Neural cell (in vitro differentiated cells): ENCODE data around the gene TBL1X. TPM values are rescaled to one million over a fixed set of nuclear protein-coding genes. Genes with fewer than 3 reads are reported as not detected.

Source experiments
- H2AFZ ChIP-seq: fragments of 200-600, 300-800 bp; sonication (generic), shearing (Covaris generic); 2 replicates; pipeline ENCODE4 v1.6.0; 2014; ENCODE audit warnings: low read depth, mild to moderate bottlenecking, antibody characterized with exemption, low read length, moderate library complexity
- H3F3A ChIP-seq: fragments of 200-600 bp; shearing (Covaris generic); 2 replicates; pipeline ENCODE4 v1.6.1; 2016; ENCODE audit warnings: mild to moderate bottlenecking, moderate library complexity, mixed read lengths, antibody characterized with exemption, low read length; ENCODE audit not compliant: insufficient read depth, poor library complexity, severe bottlenecking
- H3K27ac ChIP-seq: fragments of 200-600, 300-800 bp; sonication (generic), shearing (Covaris generic); 2 replicates; pipeline ENCODE4 v1.5.1; 2014; ENCODE audit warnings: mild to moderate bottlenecking, low read length, moderate library complexity
- H3K27me3 ChIP-seq: fragments of 300-800, 200-600 bp; sonication (generic), shearing (Covaris generic); 2 replicates; pipeline ENCODE4 v1.6.0; 2014; ENCODE audit warnings: mild to moderate bottlenecking, low read depth, low read length, moderate library complexity; ENCODE audit not compliant: insufficient read depth
- H3K36me3 ChIP-seq: fragments of 300-800, 200-600 bp; sonication (generic), shearing (Covaris generic); 2 replicates; pipeline ENCODE4 v1.5.1; 2014; ENCODE audit warnings: mild to moderate bottlenecking, antibody characterized with exemption, low read length, moderate library complexity; ENCODE audit not compliant: insufficient read depth
- H3K4me2 ChIP-seq: fragments of 300-800, 200-600 bp; sonication (generic), shearing (Covaris generic); 2 replicates; pipeline ENCODE4 v1.6.0; 2014; ENCODE audit warnings: mild to moderate bottlenecking, low read length
- H3K4me3 ChIP-seq: fragments of 300-800, 200-600 bp; sonication (generic), shearing (Covaris generic); 2 replicates; pipeline ENCODE4 v1.5.1; 2014; ENCODE audit warnings: mild to moderate bottlenecking, low read length, moderate library complexity
- H3K79me2 ChIP-seq: fragments of 200-600 bp; shearing (Covaris generic); replicated peaks from 2 replicates; pipeline ENCODE4 v1.6.0; 2014; ENCODE audit warnings: mild to moderate bottlenecking, low read length, moderate library complexity; ENCODE audit not compliant: insufficient read depth
- H3K9ac ChIP-seq: fragments of 300-800, 200-600 bp; sonication (generic), shearing (Covaris generic); 2 replicates; pipeline ENCODE4 v1.6.1; 2016; ENCODE audit warnings: mild to moderate bottlenecking, low read length, mixed read lengths
- H3K9me2 ChIP-seq: fragments of 200-600 bp; shearing (Covaris generic); 2 replicates; pipeline ENCODE4 v1.6.1; 2016; ENCODE audit warnings: mild to moderate bottlenecking, low read length, mixed read lengths; ENCODE audit not compliant: insufficient read depth
- H3K9me3 ChIP-seq: fragments of 200-600, 300-800 bp; sonication (generic), shearing (Covaris generic); 2 replicates; pipeline ENCODE4 v1.6.1; 2016; ENCODE audit warnings: mild to moderate bottlenecking, mixed run types, low read length, moderate library complexity, mixed read lengths
- H4K20me1 ChIP-seq: fragments of 200-600 bp; shearing (Covaris generic); 2 replicates; pipeline ENCODE4 v1.6.1; 2016; ENCODE audit warnings: mild to moderate bottlenecking, mixed run types; ENCODE audit not compliant: insufficient read depth
- EP300 ChIP-seq: fragments of 450-650 bp; conservative IDR thresholded peaks from 2 replicates; pipeline ENCODE4 v1.6.1; 2014; ENCODE audit warnings: antibody characterized with exemption, mild to moderate bottlenecking, moderate library complexity; ENCODE audit not compliant: poor library complexity, severe bottlenecking
- EZH2 ChIP-seq: fragments of 200-600, 300-800 bp; shearing (Covaris generic), sonication (generic); IDR thresholded peaks from 2 replicates; pipeline ENCODE4 v1.6.1; 2014; ENCODE audit warnings: antibody characterized with exemption, low read length, borderline replicate concordance, mild to moderate bottlenecking; ENCODE audit not compliant: insufficient read depth, poor library complexity, severe bottlenecking
- MXI1 ChIP-seq: fragments of 450-650 bp; conservative IDR thresholded peaks from 2 replicates; pipeline ENCODE4 v1.6.1; 2014; ENCODE audit warnings: antibody characterized with exemption, mild to moderate bottlenecking; ENCODE audit not compliant: poor library complexity, severe bottlenecking
- POLR2AphosphoS5 ChIP-seq: IDR thresholded peaks from 2 replicates; pipeline ENCODE4 v1.6.1; 2012
- RAD21 ChIP-seq: fragments of 450-650 bp; conservative IDR thresholded peaks from 2 replicates; pipeline ENCODE4 v1.6.1; 2014; ENCODE audit warnings: antibody characterized with exemption, mild to moderate bottlenecking, moderate library complexity
- SMC3 ChIP-seq: fragments of 450-650 bp; conservative IDR thresholded peaks from 2 replicates; pipeline ENCODE4 v1.6.1; 2014; ENCODE audit warnings: antibody characterized with exemption, mild to moderate bottlenecking, moderate library complexity; ENCODE audit not compliant: poor library complexity
- TAF1 ChIP-seq: IDR thresholded peaks from 2 replicates; pipeline ENCODE4 v1.6.1; 2012; ENCODE audit warnings: low read depth
- polyA plus RNA-seq: library from polyadenylated mRNA; depleted of rRNA; stranded (reverse); fragments of >200 nt; gene quantifications from 2 replicates; pipeline ENCODE4 v1.2.3, GENCODE V29; 2014
- TF ChIP-seq, protein P1 (sequence below): fragments of 450-650 bp; IDR thresholded peaks from 2 replicates; pipeline ENCODE4 v1.5.1; 2014; ENCODE audit warnings: antibody characterized with exemption, mild to moderate bottlenecking, moderate library complexity; ENCODE audit not compliant: poor library complexity, severe bottlenecking
- TF ChIP-seq, protein P2 (sequence below): IDR thresholded peaks from 2 replicates; pipeline ENCODE4 v1.6.1; 2012; ENCODE audit warnings: borderline replicate concordance

The TBL1X gene
- polyA plus RNA-seq, 1 donor from 2014 or later, result 2.2 TPM

DNA sequence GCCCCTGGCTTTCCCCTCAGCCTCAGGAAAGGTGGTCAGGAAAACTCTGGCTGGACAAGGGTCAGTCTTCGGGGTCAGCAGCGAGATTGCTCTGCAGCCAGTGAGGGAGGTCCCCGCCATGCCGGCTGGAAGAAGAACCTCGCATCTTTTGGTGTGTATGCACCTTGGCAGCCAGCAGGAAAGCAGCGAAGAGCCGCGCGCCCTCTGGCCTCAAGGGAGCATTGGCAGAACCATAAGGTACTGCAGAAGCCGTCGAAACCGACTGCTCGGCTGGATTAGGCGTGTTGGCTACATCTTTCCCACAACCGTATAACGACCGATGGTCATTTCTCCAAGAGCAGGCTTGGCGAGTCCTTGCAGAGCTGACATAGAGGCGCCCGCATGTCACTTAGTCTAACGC lies 252.5 kb downstream of the TBL1X start:
- H4K20me1 ChIP-seq, result no peaks in the 10 kb centered on the region
- H3K9ac ChIP-seq, result no peak overlapping the region
- H3K27me3 ChIP-seq, result no peaks in the 10 kb centered on the region
- H3K36me3 ChIP-seq, result no peaks in the 10 kb centered on the region
- no peaks in the 10 kb centered on the region for H3F3A ChIP-seq
- H3K27ac ChIP-seq, result no peak overlapping the region
- H3K4me2 ChIP-seq, result no peak overlapping the region
- H2AFZ ChIP-seq, result no peak overlapping the region
- TF ChIP-seq EZH2 (no peak), EP300 (no peak), MXI1 (no peak), SMC3 (no peak)
- TF ChIP-seq, protein P1, sequence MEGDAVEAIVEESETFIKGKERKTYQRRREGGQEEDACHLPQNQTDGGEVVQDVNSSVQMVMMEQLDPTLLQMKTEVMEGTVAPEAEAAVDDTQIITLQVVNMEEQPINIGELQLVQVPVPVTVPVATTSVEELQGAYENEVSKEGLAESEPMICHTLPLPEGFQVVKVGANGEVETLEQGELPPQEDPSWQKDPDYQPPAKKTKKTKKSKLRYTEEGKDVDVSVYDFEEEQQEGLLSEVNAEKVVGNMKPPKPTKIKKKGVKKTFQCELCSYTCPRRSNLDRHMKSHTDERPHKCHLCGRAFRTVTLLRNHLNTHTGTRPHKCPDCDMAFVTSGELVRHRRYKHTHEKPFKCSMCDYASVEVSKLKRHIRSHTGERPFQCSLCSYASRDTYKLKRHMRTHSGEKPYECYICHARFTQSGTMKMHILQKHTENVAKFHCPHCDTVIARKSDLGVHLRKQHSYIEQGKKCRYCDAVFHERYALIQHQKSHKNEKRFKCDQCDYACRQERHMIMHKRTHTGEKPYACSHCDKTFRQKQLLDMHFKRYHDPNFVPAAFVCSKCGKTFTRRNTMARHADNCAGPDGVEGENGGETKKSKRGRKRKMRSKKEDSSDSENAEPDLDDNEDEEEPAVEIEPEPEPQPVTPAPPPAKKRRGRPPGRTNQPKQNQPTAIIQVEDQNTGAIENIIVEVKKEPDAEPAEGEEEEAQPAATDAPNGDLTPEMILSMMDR, result no peak
- TF ChIP-seq, protein P2, sequence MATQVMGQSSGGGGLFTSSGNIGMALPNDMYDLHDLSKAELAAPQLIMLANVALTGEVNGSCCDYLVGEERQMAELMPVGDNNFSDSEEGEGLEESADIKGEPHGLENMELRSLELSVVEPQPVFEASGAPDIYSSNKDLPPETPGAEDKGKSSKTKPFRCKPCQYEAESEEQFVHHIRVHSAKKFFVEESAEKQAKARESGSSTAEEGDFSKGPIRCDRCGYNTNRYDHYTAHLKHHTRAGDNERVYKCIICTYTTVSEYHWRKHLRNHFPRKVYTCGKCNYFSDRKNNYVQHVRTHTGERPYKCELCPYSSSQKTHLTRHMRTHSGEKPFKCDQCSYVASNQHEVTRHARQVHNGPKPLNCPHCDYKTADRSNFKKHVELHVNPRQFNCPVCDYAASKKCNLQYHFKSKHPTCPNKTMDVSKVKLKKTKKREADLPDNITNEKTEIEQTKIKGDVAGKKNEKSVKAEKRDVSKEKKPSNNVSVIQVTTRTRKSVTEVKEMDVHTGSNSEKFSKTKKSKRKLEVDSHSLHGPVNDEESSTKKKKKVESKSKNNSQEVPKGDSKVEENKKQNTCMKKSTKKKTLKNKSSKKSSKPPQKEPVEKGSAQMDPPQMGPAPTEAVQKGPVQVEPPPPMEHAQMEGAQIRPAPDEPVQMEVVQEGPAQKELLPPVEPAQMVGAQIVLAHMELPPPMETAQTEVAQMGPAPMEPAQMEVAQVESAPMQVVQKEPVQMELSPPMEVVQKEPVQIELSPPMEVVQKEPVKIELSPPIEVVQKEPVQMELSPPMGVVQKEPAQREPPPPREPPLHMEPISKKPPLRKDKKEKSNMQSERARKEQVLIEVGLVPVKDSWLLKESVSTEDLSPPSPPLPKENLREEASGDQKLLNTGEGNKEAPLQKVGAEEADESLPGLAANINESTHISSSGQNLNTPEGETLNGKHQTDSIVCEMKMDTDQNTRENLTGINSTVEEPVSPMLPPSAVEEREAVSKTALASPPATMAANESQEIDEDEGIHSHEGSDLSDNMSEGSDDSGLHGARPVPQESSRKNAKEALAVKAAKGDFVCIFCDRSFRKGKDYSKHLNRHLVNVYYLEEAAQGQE, result no peak
- H3K9me3 ChIP-seq, result no peaks in the 10 kb centered on the region
- no peaks in the 10 kb centered on the region for H3K79me2 ChIP-seq
- H3K9me2 ChIP-seq, result no peaks in the 10 kb centered on the region
- H3K4me3 ChIP-seq, result no peak overlapping the region

DNA sequence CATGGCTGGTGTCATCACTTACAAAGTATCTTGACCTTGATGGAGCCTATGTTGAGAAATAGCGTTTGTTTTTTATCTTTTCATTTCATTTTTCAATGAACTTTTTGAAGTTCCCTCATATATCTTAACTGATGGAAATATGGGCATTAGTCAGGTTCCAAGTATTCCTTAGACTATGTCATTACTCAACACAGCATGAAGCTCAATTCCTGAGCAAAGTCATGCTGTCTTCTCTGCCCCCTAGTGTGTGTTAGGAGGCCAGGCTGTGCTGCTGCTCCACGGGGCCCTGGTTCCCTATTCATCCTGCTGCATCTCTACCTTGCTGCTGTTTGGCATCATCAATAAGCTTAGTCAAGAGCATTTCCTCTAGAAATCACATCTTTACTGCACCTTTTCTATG lies 259.9 kb downstream of the TBL1X start:
- H2AFZ ChIP-seq, result no peak overlapping the region
- H3K27me3 ChIP-seq, result no peaks in the 10 kb centered on the region
- no peak overlapping the region for H3K4me2 ChIP-seq
- TF ChIP-seq, protein P2, result no peak
- TF ChIP-seq POLR2AphosphoS5 (no peak), EZH2 (no peak), TAF1 (no peak), SMC3 (no peak), EP300 (no peak), MXI1 (no peak), RAD21 (no peak)
- TF ChIP-seq, protein P1, result no peak
- no peaks in the 10 kb centered on the region for H3F3A ChIP-seq
- H3K4me3 ChIP-seq, result no peak overlapping the region
- no peaks in the 10 kb centered on the region for H4K20me1 ChIP-seq
- H3K9me3 ChIP-seq, result no peaks in the 10 kb centered on the region
- no peaks in the 10 kb centered on the region for H3K9me2 ChIP-seq
- no peak overlapping the region for H3K9ac ChIP-seq
- no peak overlapping the region for H3K27ac ChIP-seq
- no peaks in the 10 kb centered on the region for H3K79me2 ChIP-seq
- H3K36me3 ChIP-seq, result no peaks in the 10 kb centered on the region
